RWPE2 (cell line): ENCODE data around the gene PECR.

Source experiments
- ATAC-seq: fragments of 200-7000 bp; cut with Tn5 transposase; 3 replicates; pipeline ENCODE4 v1.9.1; 2021; ENCODE audit warnings: low read depth
- DNase-seq: peaks from one replicate; pipeline ENCODE4 v3.0.0-alpha.2; 2020; ENCODE audit warnings: low spot score
- H3K27ac ChIP-seq: fragments of 450-650 bp; 2 replicates; pipeline ENCODE4 v1.5.1; 2017; ENCODE audit warnings: mild to moderate bottlenecking; ENCODE audit not compliant: poor library complexity, severe bottlenecking
- H3K27me3 ChIP-seq: fragments of 250-450 bp; sonication (Bioruptor Pico); 2 replicates; pipeline ENCODE4 v1.5.1; 2021; ENCODE audit warnings: mild to moderate bottlenecking, moderate library complexity; ENCODE audit not compliant: insufficient read depth, poor library complexity, severe bottlenecking
- H3K36me3 ChIP-seq: fragments of 250-450 bp; sonication (Bioruptor Pico); 2 replicates; pipeline ENCODE4 v1.5.1; 2020; ENCODE audit warnings: low read depth, mild to moderate bottlenecking, moderate library complexity
- H3K4me1 ChIP-seq: fragments of 250-450 bp; sonication (Bioruptor Pico); 2 replicates; pipeline ENCODE4 v1.5.1; 2021; ENCODE audit warnings: mild to moderate bottlenecking, moderate library complexity; ENCODE audit not compliant: insufficient read depth, poor library complexity, severe bottlenecking
- H3K4me3 ChIP-seq: fragments of 250-450 bp; sonication (Bioruptor Pico); 2 replicates; pipeline ENCODE4 v1.5.1; 2021; ENCODE audit warnings: mild to moderate bottlenecking, moderate library complexity; ENCODE audit not compliant: severe bottlenecking
- H3K9me3 ChIP-seq: fragments of 250-450 bp; sonication (Bioruptor Pico); 2 replicates; pipeline ENCODE4 v1.5.1; 2021; ENCODE audit warnings: mild to moderate bottlenecking, moderate library complexity; ENCODE audit not compliant: severe bottlenecking
- CTCF ChIP-seq: fragments of 450-650 bp; IDR thresholded peaks from one replicate; pipeline ENCODE4 v1.5.1; 2017; ENCODE audit warnings: mild to moderate bottlenecking, moderate library complexity; ENCODE audit not compliant: poor library complexity, severe bottlenecking

The PECR gene

GRCh38 chr2:216098421-216099334 is 17.1 kb upstream of the PECR start:
- ATAC-seq: no peak
- no peaks in the 10 kb centered on the region for H3K4me1 ChIP-seq
- DNase-seq: no peak
- no peak for TF ChIP-seq CTCF
- no peaks in the 10 kb centered on the region for H3K9me3 ChIP-seq
- no peak overlapping the region for H3K27ac ChIP-seq
- H3K4me3 ChIP-seq: no peak overlapping the region
- H3K27me3 ChIP-seq: no peaks in the 10 kb centered on the region
- no peaks in the 10 kb centered on the region for H3K36me3 ChIP-seq

GRCh38 chr2:216094701-216095100 is 13.1 kb upstream of the PECR start:
- no peaks in the 10 kb centered on the region for H3K36me3 ChIP-seq
- H3K27me3 ChIP-seq: no peaks in the 10 kb centered on the region
- TF ChIP-seq CTCF: no peak
- ATAC-seq (no peak), DNase-seq (no peak)
- no peaks in the 10 kb centered on the region for H3K9me3 ChIP-seq
- no peak overlapping the region for H3K27ac ChIP-seq
- no peak overlapping the region for H3K4me3 ChIP-seq
- no peaks in the 10 kb centered on the region for H3K4me1 ChIP-seq

GRCh38 chr2:216092646-216093045 is 11.0 kb upstream of the PECR start:
- no peaks in the 10 kb centered on the region for H3K27me3 ChIP-seq
- H3K36me3 ChIP-seq: no peaks in the 10 kb centered on the region
- H3K4me1 ChIP-seq: no peaks in the 10 kb centered on the region
- TF ChIP-seq CTCF: no peak
- H3K27ac ChIP-seq: no peak overlapping the region
- H3K4me3 ChIP-seq: no peak overlapping the region
- ATAC-seq (no peak), DNase-seq (no peak)
- H3K9me3 ChIP-seq: no peaks in the 10 kb centered on the region

- no peaks in the 10 kb centered on the region for H3K27me3 ChIP-seq
- DNase-seq (no peak), ATAC-seq (no peak)
- H3K9me3 ChIP-seq: no peaks in the 10 kb centered on the region
- H3K36me3 ChIP-seq: no peaks in the 10 kb centered on the region
- no peaks in the 10 kb centered on the region for H3K4me1 ChIP-seq
- no peak overlapping the region for H3K27ac ChIP-seq
- TF ChIP-seq CTCF: no peak
- H3K4me3 ChIP-seq: no peak overlapping the region
These were observed 8.8 kb upstream of the PECR start for GRCh38 chr2:216090369-216090786.

GRCh38 chr2:216086207-216086893 is 4.7 kb upstream of the PECR start:
- H3K27me3 ChIP-seq: no peaks in the 10 kb centered on the region
- no peak for TF ChIP-seq CTCF
- ATAC-seq (no peak), DNase-seq (no peak)
- H3K9me3 ChIP-seq: no peaks in the 10 kb centered on the region
- H3K4me3 ChIP-seq: no peak overlapping the region
- H3K4me1 ChIP-seq: no peaks in the 10 kb centered on the region
- H3K27ac ChIP-seq: no peak overlapping the region
- H3K36me3 ChIP-seq: no peaks in the 10 kb centered on the region
